SK-N-SH treated with all-trans-retinoic acid at 6 μM for 48 hours (cell line): Measurements from ENCODE around the gene COL6A1.

Experiments used
- ARNTL ChIP-seq: fragments of 450-650 bp; formaldehyde crosslinking; IDR thresholded peaks from 2 replicates; pipeline ENCODE4 v1.5.0; 2020; ENCODE audit warnings: low read depth, mild to moderate bottlenecking, moderate library complexity, borderline replicate concordance
- BACH2 ChIP-seq: fragments of 250-450 bp; sonication (Bioruptor Pico); IDR thresholded peaks from 2 replicates; pipeline ENCODE4 v1.9.0; 2021; ENCODE audit warnings: mild to moderate bottlenecking, borderline replicate concordance
- CSDC2 ChIP-seq: fragments of 250-450 bp; sonication (Bioruptor Pico); IDR thresholded peaks from 2 replicates; pipeline ENCODE4 v1.5.0; 2020; ENCODE audit warnings: mild to moderate bottlenecking, moderate library complexity
- GLIS3 ChIP-seq: fragments of 250-450 bp; sonication (Bioruptor Pico); IDR thresholded peaks from 2 replicates; pipeline ENCODE4 v1.5.0; 2020; ENCODE audit warnings: mild to moderate bottlenecking, moderate library complexity
- ISL1 ChIP-seq: fragments of 250-450 bp; sonication (Bioruptor Pico); IDR thresholded peaks from 2 replicates; pipeline ENCODE4 v2.1.2; 2022; ENCODE audit warnings: mild to moderate bottlenecking, moderate library complexity
- OSR1 ChIP-seq: fragments of 250-450 bp; sonication (Bioruptor Pico); IDR thresholded peaks from 2 replicates; pipeline ENCODE4 v1.8.0; 2022; ENCODE audit warnings: moderate library complexity, mild to moderate bottlenecking, inconsistent platforms
- RARB ChIP-seq: fragments of 250-450 bp; sonication (Bioruptor Pico); IDR thresholded peaks from 2 replicates; pipeline ENCODE4 v1.8.0; 2021; ENCODE audit warnings: mild to moderate bottlenecking, moderate library complexity
- TCF4 ChIP-seq: fragments of 250-450 bp; sonication (Bioruptor Pico); IDR thresholded peaks from 2 replicates; pipeline ENCODE4 v1.8.0; 2021; ENCODE audit warnings: mild to moderate bottlenecking, moderate library complexity, borderline replicate concordance
- ZFP3 ChIP-seq: fragments of 250-450 bp; sonication (Bioruptor Pico); IDR thresholded peaks from 2 replicates; pipeline ENCODE4 v1.5.0; 2020; ENCODE audit warnings: mild to moderate bottlenecking, moderate library complexity
- ZFP30 ChIP-seq: fragments of 450-650 bp; formaldehyde crosslinking; IDR thresholded peaks from 2 replicates; pipeline ENCODE4 v1.5.0; 2022; ENCODE audit warnings: mild to moderate bottlenecking, moderate library complexity
- ZNF565 ChIP-seq: fragments of 450-650 bp; formaldehyde crosslinking; conservative IDR thresholded peaks from 2 replicates; pipeline ENCODE4 v1.5.0; 2020; ENCODE audit warnings: low read depth, mild to moderate bottlenecking, moderate library complexity
- TF ChIP-seq, protein P1 (sequence below): fragments of 250-450 bp; sonication (Bioruptor Pico); IDR thresholded peaks from 2 replicates; pipeline ENCODE4 v1.5.1; 2021; ENCODE audit warnings: mild to moderate bottlenecking, moderate library complexity
- TF ChIP-seq, protein P2 (sequence below): fragments of 250-450 bp; sonication (Bioruptor Pico); IDR thresholded peaks from 2 replicates; pipeline ENCODE4 v1.5.1; 2020; ENCODE audit warnings: low read depth, mild to moderate bottlenecking, moderate library complexity
- TF ChIP-seq, protein P3 (sequence below): fragments of 250-450 bp; sonication (Bioruptor Pico); IDR thresholded peaks from 2 replicates; pipeline ENCODE4 v1.8.0; 2020; ENCODE audit warnings: mild to moderate bottlenecking, moderate library complexity, borderline replicate concordance

DNA sequence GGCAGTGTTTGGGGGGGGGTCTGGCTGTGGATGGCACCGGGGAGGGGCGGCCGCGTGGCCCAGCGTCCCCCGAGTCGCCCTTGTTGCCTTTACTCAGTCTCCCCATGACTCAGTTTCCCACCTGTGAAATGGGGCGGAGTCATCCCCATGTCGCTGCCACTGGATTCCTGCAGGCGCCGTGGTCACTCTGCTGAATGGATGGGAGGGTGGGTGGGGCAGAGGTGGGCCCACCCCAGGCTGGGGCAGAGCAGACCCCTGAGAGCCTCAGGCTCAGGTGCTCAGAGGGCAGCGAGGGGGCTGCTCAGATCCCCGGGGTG, 2.0 kb downstream of the COL6A1 start:
- TF ChIP-seq, protein P1, sequence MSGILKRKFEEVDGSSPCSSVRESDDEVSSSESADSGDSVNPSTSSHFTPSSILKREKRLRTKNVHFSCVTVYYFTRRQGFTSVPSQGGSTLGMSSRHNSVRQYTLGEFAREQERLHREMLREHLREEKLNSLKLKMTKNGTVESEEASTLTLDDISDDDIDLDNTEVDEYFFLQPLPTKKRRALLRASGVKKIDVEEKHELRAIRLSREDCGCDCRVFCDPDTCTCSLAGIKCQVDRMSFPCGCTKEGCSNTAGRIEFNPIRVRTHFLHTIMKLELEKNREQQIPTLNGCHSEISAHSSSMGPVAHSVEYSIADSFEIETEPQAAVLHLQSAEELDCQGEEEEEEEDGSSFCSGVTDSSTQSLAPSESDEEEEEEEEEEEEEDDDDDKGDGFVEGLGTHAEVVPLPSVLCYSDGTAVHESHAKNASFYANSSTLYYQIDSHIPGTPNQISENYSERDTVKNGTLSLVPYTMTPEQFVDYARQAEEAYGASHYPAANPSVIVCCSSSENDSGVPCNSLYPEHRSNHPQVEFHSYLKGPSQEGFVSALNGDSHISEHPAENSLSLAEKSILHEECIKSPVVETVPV (CRISPR knock-in tag), result no peak
- TF ChIP-seq ISL1 (CRISPR knock-in tag) (no peak), BACH2 (CRISPR knock-in tag) (no peak), RARB (CRISPR knock-in tag) (no peak), ZFP30 (no peak), OSR1 (CRISPR knock-in tag) (no peak), ZNF565 (CRISPR knock-in tag) (no peak), CSDC2 (CRISPR knock-in tag) (no peak), ARNTL (CRISPR knock-in tag) (no peak), TCF4 (CRISPR knock-in tag) (no peak), GLIS3 (no peak), ZFP3 (no peak)
- TF ChIP-seq, protein P2, sequence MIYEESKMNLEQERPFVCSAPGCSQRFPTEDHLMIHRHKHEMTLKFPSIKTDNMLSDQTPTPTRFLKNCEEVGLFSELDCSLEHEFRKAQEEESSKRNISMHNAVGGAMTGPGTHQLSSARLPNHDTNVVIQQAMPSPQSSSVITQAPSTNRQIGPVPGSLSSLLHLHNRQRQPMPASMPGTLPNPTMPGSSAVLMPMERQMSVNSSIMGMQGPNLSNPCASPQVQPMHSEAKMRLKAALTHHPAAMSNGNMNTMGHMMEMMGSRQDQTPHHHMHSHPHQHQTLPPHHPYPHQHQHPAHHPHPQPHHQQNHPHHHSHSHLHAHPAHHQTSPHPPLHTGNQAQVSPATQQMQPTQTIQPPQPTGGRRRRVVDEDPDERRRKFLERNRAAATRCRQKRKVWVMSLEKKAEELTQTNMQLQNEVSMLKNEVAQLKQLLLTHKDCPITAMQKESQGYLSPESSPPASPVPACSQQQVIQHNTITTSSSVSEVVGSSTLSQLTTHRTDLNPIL (CRISPR knock-in tag), result no peak
- TF ChIP-seq, protein P3, sequence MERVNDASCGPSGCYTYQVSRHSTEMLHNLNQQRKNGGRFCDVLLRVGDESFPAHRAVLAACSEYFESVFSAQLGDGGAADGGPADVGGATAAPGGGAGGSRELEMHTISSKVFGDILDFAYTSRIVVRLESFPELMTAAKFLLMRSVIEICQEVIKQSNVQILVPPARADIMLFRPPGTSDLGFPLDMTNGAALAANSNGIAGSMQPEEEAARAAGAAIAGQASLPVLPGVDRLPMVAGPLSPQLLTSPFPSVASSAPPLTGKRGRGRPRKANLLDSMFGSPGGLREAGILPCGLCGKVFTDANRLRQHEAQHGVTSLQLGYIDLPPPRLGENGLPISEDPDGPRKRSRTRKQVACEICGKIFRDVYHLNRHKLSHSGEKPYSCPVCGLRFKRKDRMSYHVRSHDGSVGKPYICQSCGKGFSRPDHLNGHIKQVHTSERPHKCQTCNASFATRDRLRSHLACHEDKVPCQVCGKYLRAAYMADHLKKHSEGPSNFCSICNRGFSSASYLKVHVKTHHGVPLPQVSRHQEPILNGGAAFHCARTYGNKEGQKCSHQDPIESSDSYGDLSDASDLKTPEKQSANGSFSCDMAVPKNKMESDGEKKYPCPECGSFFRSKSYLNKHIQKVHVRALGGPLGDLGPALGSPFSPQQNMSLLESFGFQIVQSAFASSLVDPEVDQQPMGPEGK (CRISPR knock-in tag), result no peak
